HL-60 (cell line): Measurements from ENCODE around the gene VASP.

Experiments
- DNase-seq, 2 experiments: peaks; one replicate each; pipeline ENCODE4 v3.0.0-alpha.2; 2010 to 2020; ENCODE audit warnings: low read depth in 1 of 2, low spot score in 1 of 2
- H3K27ac ChIP-seq: fragments of 250-450 bp; sonication (Bioruptor Pico); replicated peaks from 2 replicates; pipeline ENCODE4 v1.5.1; 2020; ENCODE audit warnings: mild to moderate bottlenecking, moderate library complexity
- H3K27me3 ChIP-seq: fragments of 250-450 bp; sonication (Bioruptor Pico); 2 replicates; pipeline ENCODE4 v1.5.1; 2021; ENCODE audit warnings: mild to moderate bottlenecking, moderate library complexity; ENCODE audit not compliant: insufficient read depth, poor library complexity, severe bottlenecking
- H3K4me3 ChIP-seq: replicated peaks from 2 replicates; pipeline ENCODE4 v1.5.1; 2011; ENCODE audit warnings: mild to moderate bottlenecking, control low read depth, low read length; ENCODE audit not compliant: insufficient read depth
- GABPA ChIP-seq: IDR thresholded peaks from 2 replicates; pipeline ENCODE4 v1.6.1; 2012; ENCODE audit warnings: low read depth
- POLR2AphosphoS5 ChIP-seq: IDR thresholded peaks from 2 replicates; pipeline ENCODE4 v1.6.1; 2012; ENCODE audit warnings: low read depth
- REST ChIP-seq: IDR thresholded peaks from 2 replicates; pipeline ENCODE4 v1.6.1; 2012; ENCODE audit warnings: low read depth; ENCODE audit not compliant: insufficient replicate concordance
- SPI1 ChIP-seq: IDR thresholded peaks from 2 replicates; pipeline ENCODE4 v1.6.1; 2012; ENCODE audit warnings: low read depth, mild to moderate bottlenecking, borderline replicate concordance
- TF ChIP-seq, protein P1 (sequence below): IDR thresholded peaks from one replicate; pipeline ENCODE4 v1.5.1; 2011; ENCODE audit warnings: low read length, control low read depth, inconsistent platforms; ENCODE audit not compliant: insufficient read depth

The VASP gene

GRCh38 chr19:45528149-45528743 is 21.0 kb downstream of the VASP start:
- no peak for DNase-seq
- no peak overlapping the region for H3K4me3 ChIP-seq
- H3K27me3 ChIP-seq: no peaks in the 10 kb centered on the region
- TF ChIP-seq POLR2AphosphoS5: peak; percentile 63; the same call in 1 of the 2 replicates
- TF ChIP-seq, protein P1, sequence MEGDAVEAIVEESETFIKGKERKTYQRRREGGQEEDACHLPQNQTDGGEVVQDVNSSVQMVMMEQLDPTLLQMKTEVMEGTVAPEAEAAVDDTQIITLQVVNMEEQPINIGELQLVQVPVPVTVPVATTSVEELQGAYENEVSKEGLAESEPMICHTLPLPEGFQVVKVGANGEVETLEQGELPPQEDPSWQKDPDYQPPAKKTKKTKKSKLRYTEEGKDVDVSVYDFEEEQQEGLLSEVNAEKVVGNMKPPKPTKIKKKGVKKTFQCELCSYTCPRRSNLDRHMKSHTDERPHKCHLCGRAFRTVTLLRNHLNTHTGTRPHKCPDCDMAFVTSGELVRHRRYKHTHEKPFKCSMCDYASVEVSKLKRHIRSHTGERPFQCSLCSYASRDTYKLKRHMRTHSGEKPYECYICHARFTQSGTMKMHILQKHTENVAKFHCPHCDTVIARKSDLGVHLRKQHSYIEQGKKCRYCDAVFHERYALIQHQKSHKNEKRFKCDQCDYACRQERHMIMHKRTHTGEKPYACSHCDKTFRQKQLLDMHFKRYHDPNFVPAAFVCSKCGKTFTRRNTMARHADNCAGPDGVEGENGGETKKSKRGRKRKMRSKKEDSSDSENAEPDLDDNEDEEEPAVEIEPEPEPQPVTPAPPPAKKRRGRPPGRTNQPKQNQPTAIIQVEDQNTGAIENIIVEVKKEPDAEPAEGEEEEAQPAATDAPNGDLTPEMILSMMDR: no peak
- H3K27ac ChIP-seq: no peak overlapping the region

GRCh38 chr19:45528744-45529419 is 21.6 kb downstream of the VASP start:
- DNase-seq: no peak

GRCh38 chr19:45529420-45529785 is 22.1 kb downstream of the VASP start:
- Histone ChIP-seq H3K27ac (no peak overlapping the region), H3K27me3 (no peaks in the 10 kb centered on the region), H3K4me3 (no peak overlapping the region)
- no peak for TF ChIP-seq SPI1
- TF ChIP-seq, protein P1: no peak
- no peak for TF ChIP-seq REST
- no peak; the same call in 1 of the 2 replicates for TF ChIP-seq POLR2AphosphoS5
- no peak for TF ChIP-seq GABPA
- DNase-seq: no peak

More at GRCh38 chr19:45528744-45529419, 21.6 kb downstream of the VASP start:
- Histone ChIP-seq H3K27ac (no peak overlapping the region), H3K27me3 (no peaks in the 10 kb centered on the region), H3K4me3 (no peak overlapping the region)
- TF ChIP-seq GABPA (no peak), SPI1 (no peak), POLR2AphosphoS5 (peak; percentile 15; the same call in 1 of the 2 replicates), REST (no peak)
- TF ChIP-seq, protein P1: no peak
